ENCODE data around the gene SERP2. TPM values are rescaled to one million over a fixed set of nuclear protein-coding genes. Genes with fewer than 3 reads are reported as not detected.

SERP2 gene
- total RNA-seq, 1 donor from 2014 or later, result 2.4 TPM

DNA sequence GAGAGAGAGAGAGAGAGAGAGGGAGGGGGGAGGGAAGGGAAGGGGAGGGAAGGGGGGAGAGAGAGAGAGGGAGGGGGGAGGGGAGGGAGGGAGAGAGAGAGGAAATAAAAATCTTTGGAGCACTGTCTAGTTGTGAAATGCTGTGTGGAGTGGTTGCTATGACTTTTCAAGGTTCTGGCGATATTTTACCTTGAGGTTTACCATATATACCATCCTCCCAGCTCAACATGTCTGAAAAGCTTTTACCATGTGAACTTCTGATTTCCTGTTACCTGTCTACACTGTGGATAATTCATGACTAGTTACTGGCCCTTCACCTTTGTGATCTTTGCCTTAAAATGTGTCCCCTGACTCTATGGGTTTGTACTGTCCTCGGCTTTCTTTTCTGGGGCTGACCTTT lies 38.2 kb downstream of the SERP2 start:
- no peak for FAIRE-seq
- no peak overlapping the region for H2AFZ ChIP-seq (ENCODE audit: low read depth, low read length)

DNA sequence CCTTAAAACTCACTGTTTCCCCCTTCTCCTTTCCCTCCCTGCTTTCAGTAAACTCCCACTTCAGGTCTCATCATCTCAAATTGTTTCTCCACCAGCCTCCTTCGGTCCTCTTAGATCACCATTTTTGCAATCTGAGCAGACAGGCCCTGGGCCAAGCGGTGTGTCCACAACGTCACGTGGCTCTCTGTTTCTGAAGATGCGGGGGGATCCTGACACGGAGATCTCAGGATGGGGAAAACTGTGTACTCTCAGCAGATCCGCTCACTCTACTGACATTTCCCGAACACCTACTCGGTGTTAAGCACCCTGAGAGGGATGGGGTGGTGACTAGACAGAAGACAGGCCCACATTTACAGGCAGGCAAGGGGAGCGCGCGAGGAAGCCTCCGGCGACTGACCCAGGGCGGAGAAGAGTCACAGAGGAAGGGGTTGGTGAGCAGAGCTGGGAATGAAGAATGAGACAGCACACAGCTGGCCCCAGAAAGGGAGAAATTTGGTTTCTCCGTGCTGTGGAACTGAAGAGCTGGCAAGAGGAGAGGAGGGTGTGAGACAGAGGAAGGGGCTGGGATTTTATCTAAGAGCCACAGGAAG lies 38.8 kb downstream of the SERP2 start:
- H3K9me3 Mint-ChIP-seq (ENCODE audit: unreplicated experiment), result no peaks in the 10 kb centered on the region
- Histone ChIP-seq H3K4me1 (ENCODE audit: insufficient read depth, low read length) (no peaks in the 10 kb centered on the region), H4K20me1 (ENCODE audit: insufficient read depth, low read length) (no peaks in the 10 kb centered on the region), H3K79me2 (ENCODE audit: insufficient read depth, low read length) (no peaks in the 10 kb centered on the region), H3K36me3 (ENCODE audit: insufficient read depth, low read length) (no peaks in the 10 kb centered on the region), H3K9ac (ENCODE audit: low read length) (no peak overlapping the region), H2AFZ (ENCODE audit: low read depth, low read length) (no peak overlapping the region), H3K4me3 (ENCODE audit: insufficient read depth, low read depth, low read length) (no peak overlapping the region), H3K9me3 (ENCODE audit: insufficient read depth, low read depth, low read length) (no peaks in the 10 kb centered on the region), H3K27me3 (ENCODE audit: insufficient read depth, low read length) (no peaks in the 10 kb centered on the region), H3K4me2 (ENCODE audit: low read length) (no peak overlapping the region), H3K27ac (ENCODE audit: low read depth, low read length) (no peak overlapping the region)
- FAIRE-seq (no peak), DNase-seq (ENCODE audit: low read depth) (no peak)
- H3K27ac Mint-ChIP-seq (ENCODE audit: unreplicated experiment), result no peak overlapping the region
- peaks cover 20% of the 10 kb centered on the region for H3K27me3 Mint-ChIP-seq (ENCODE audit: low read depth, unreplicated experiment)
- H3K4me3 Mint-ChIP-seq (ENCODE audit: unreplicated experiment), result no peak overlapping the region
- H3K4me1 Mint-ChIP-seq (ENCODE audit: low read depth, unreplicated experiment), result peaks cover 5% of the 10 kb centered on the region
- TF ChIP-seq, protein P1, sequence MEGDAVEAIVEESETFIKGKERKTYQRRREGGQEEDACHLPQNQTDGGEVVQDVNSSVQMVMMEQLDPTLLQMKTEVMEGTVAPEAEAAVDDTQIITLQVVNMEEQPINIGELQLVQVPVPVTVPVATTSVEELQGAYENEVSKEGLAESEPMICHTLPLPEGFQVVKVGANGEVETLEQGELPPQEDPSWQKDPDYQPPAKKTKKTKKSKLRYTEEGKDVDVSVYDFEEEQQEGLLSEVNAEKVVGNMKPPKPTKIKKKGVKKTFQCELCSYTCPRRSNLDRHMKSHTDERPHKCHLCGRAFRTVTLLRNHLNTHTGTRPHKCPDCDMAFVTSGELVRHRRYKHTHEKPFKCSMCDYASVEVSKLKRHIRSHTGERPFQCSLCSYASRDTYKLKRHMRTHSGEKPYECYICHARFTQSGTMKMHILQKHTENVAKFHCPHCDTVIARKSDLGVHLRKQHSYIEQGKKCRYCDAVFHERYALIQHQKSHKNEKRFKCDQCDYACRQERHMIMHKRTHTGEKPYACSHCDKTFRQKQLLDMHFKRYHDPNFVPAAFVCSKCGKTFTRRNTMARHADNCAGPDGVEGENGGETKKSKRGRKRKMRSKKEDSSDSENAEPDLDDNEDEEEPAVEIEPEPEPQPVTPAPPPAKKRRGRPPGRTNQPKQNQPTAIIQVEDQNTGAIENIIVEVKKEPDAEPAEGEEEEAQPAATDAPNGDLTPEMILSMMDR (IDR thresholded peaks at IDR 0.05; ENCODE audit: insufficient read depth, low read depth, low read length), result no peak
- TF ChIP-seq EZH2 (IDR thresholded peaks at IDR 0.05; ENCODE audit: insufficient read depth, low read length), result no peak
- no peaks in the 10 kb centered on the region for H3K36me3 Mint-ChIP-seq (ENCODE audit: low read depth, unreplicated experiment)

More for the DNA sequence above, 38.2 kb downstream of the SERP2 start:
- DNase-seq (ENCODE audit: low read depth), result no peak
- Histone ChIP-seq H3K36me3 (ENCODE audit: insufficient read depth, low read length) (no peaks in the 10 kb centered on the region), H4K20me1 (ENCODE audit: insufficient read depth, low read length) (no peaks in the 10 kb centered on the region), H3K4me3 (ENCODE audit: insufficient read depth, low read depth, low read length) (no peak overlapping the region), H3K4me1 (ENCODE audit: insufficient read depth, low read length) (no peaks in the 10 kb centered on the region), H3K9ac (ENCODE audit: low read length) (no peak overlapping the region), H3K27ac (ENCODE audit: low read depth, low read length) (no peak overlapping the region), H3K4me2 (ENCODE audit: low read length) (no peak overlapping the region), H3K9me3 (ENCODE audit: insufficient read depth, low read depth, low read length) (no peaks in the 10 kb centered on the region), H3K27me3 (ENCODE audit: insufficient read depth, low read length) (no peaks in the 10 kb centered on the region), H3K79me2 (ENCODE audit: insufficient read depth, low read length) (no peaks in the 10 kb centered on the region)
- H3K4me1 Mint-ChIP-seq (ENCODE audit: low read depth, unreplicated experiment), result peaks cover 3% of the 10 kb centered on the region
- peaks cover 20% of the 10 kb centered on the region for H3K27me3 Mint-ChIP-seq (ENCODE audit: low read depth, unreplicated experiment)
- H3K9me3 Mint-ChIP-seq (ENCODE audit: unreplicated experiment), result no peaks in the 10 kb centered on the region
- no peak overlapping the region for H3K4me3 Mint-ChIP-seq (ENCODE audit: unreplicated experiment)
- TF ChIP-seq, protein P1 (IDR thresholded peaks at IDR 0.05; ENCODE audit: insufficient read depth, low read depth, low read length), result no peak
- no peak for TF ChIP-seq EZH2 (IDR thresholded peaks at IDR 0.05; ENCODE audit: insufficient read depth, low read length)
- no peak overlapping the region for H3K27ac Mint-ChIP-seq (ENCODE audit: unreplicated experiment)
- no peaks in the 10 kb centered on the region for H3K36me3 Mint-ChIP-seq (ENCODE audit: low read depth, unreplicated experiment)

DNA sequence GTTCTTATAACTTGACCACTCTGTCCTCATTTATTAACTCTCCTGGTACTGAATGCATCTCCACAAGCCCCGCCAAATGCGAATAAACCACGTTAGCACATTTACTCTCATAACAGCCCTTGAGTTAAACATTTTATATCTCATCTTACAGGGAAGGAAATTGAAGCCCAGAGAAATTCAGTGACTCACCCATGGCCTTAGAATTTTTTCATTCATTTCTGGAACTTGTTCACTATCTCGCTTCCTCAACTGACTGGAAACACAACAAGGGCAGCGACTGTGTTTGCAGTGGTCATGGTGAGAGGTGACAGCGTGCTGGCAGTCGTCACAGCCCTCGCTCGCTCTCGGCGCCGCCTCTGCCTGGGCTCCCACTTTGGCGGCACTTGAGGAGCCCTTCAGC lies 39.5 kb downstream of the SERP2 start:
- H3K36me3 Mint-ChIP-seq (ENCODE audit: low read depth, unreplicated experiment), result no peaks in the 10 kb centered on the region
- no peaks in the 10 kb centered on the region for H3K79me2 ChIP-seq (ENCODE audit: insufficient read depth, low read length)
- FAIRE-seq, result no peak
- H3K4me1 ChIP-seq (ENCODE audit: insufficient read depth, low read length), result no peaks in the 10 kb centered on the region
- no peak overlapping the region for H3K4me3 Mint-ChIP-seq (ENCODE audit: unreplicated experiment)
- H3K27me3 Mint-ChIP-seq (ENCODE audit: low read depth, unreplicated experiment), result peaks cover 20% of the 10 kb centered on the region
- no peak overlapping the region for H3K4me2 ChIP-seq (ENCODE audit: low read length)
- H3K27ac ChIP-seq (ENCODE audit: low read depth, low read length), result no peak overlapping the region
- H3K27me3 ChIP-seq (ENCODE audit: insufficient read depth, low read length), result no peaks in the 10 kb centered on the region
- no peak overlapping the region for H2AFZ ChIP-seq (ENCODE audit: low read depth, low read length)
- peaks cover 9% of the 10 kb centered on the region for H3K4me1 Mint-ChIP-seq (ENCODE audit: low read depth, unreplicated experiment)
- H3K27ac Mint-ChIP-seq (ENCODE audit: unreplicated experiment), result no peak overlapping the region
- peak; percentile 20 for DNase-seq (ENCODE audit: low read depth)
- no peak overlapping the region for H3K9ac ChIP-seq (ENCODE audit: low read length)
- no peaks in the 10 kb centered on the region for H3K9me3 Mint-ChIP-seq (ENCODE audit: unreplicated experiment)
- H4K20me1 ChIP-seq (ENCODE audit: insufficient read depth, low read length), result no peaks in the 10 kb centered on the region
- H3K36me3 ChIP-seq (ENCODE audit: insufficient read depth, low read length), result no peaks in the 10 kb centered on the region
- no peaks in the 10 kb centered on the region for H3K9me3 ChIP-seq (ENCODE audit: insufficient read depth, low read depth, low read length)
- H3K4me3 ChIP-seq (ENCODE audit: insufficient read depth, low read depth, low read length), result no peak overlapping the region
- TF ChIP-seq, protein P1 (IDR thresholded peaks at IDR 0.05; ENCODE audit: insufficient read depth, low read depth, low read length), result no peak
- no peak for TF ChIP-seq EZH2 (IDR thresholded peaks at IDR 0.05; ENCODE audit: insufficient read depth, low read length)
